Nephron (organoid): ENCODE results near the gene PRKN.

Experiments used
- H3K27ac Mint-ChIP-seq, 3 experiments: 2 replicates each; pipeline ENCODE4 v1.8.0; 2020; ENCODE audit warnings: mixed read lengths in 3 of 3, mild to moderate bottlenecking in 2 of 3, moderate library complexity in 1 of 3
- H3K27me3 Mint-ChIP-seq: 2 replicates; pipeline ENCODE4 v1.8.0; 2021; ENCODE audit warnings: low read depth, mild to moderate bottlenecking, moderate library complexity, mixed read lengths
- H3K36me3 Mint-ChIP-seq: 2 replicates; pipeline ENCODE4 v1.8.0; 2020; ENCODE audit warnings: low read depth, mixed read lengths
- H3K4me1 Mint-ChIP-seq: 2 replicates; pipeline ENCODE4 v1.8.0; 2020; ENCODE audit warnings: mixed read lengths
- H3K4me3 Mint-ChIP-seq, 3 experiments: 2 replicates each; pipeline ENCODE4 v1.8.0; 2020; ENCODE audit warnings: mild to moderate bottlenecking in 3 of 3, mixed read lengths in 3 of 3, moderate library complexity in 2 of 3
- H3K9me3 Mint-ChIP-seq: 2 replicates; pipeline ENCODE4 v1.8.0; 2020; ENCODE audit warnings: mixed read lengths
- TF ChIP-seq, protein P1 (sequence below), 3 experiments: fragments of 200-600 bp; sonication (generic); IDR thresholded peaks; one replicate each; pipeline ENCODE4 v1.5.0; 2021; ENCODE audit warnings: antibody characterized with exemption in 3 of 3; ENCODE audit not compliant: unreplicated experiment in 3 of 3

PRKN gene

DNA sequence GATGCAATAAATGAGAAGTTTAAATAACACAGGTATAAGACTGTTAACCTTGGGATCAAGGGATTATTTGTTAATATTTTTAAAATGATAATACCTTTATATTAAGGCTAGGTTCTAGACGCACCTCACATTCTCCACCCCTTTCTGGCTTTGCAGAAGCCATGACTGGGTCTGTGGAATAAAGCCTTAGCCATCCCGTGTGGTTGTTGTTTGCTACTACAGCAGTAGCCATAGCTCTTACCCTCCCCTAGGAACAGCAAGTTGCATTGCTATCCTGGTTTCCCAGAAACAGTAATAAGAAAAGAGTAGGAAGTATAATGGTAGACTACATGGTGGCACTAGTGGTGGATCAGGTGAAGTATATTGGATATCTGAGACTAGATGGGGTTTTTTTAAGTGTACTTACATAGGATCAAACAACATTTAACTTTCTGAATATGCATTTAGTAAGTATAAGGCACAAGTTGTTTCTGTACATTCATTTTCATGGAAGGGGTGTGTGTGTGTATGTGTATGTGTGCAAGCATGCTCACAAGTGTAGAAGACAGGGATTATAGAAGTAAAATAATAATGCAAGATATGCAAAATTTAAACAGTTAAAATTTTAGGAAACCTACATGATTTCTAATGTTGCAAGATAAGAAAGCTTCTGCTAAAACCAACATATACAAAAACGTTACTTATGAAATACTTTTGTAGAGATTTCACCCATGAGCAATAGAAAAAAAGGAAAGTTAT lies 384.2 kb downstream of the PRKN start:
- H3K27me3 Mint-ChIP-seq = no peaks in the 10 kb centered on the region
- no peak overlapping the region for H3K27ac Mint-ChIP-seq
- H3K9me3 Mint-ChIP-seq = peaks cover 8% of the 10 kb centered on the region
- no peak overlapping the region for H3K4me3 Mint-ChIP-seq
- peaks cover 5% of the 10 kb centered on the region for H3K4me1 Mint-ChIP-seq
- no peaks in the 10 kb centered on the region for H3K36me3 Mint-ChIP-seq
- TF ChIP-seq, protein P1, sequence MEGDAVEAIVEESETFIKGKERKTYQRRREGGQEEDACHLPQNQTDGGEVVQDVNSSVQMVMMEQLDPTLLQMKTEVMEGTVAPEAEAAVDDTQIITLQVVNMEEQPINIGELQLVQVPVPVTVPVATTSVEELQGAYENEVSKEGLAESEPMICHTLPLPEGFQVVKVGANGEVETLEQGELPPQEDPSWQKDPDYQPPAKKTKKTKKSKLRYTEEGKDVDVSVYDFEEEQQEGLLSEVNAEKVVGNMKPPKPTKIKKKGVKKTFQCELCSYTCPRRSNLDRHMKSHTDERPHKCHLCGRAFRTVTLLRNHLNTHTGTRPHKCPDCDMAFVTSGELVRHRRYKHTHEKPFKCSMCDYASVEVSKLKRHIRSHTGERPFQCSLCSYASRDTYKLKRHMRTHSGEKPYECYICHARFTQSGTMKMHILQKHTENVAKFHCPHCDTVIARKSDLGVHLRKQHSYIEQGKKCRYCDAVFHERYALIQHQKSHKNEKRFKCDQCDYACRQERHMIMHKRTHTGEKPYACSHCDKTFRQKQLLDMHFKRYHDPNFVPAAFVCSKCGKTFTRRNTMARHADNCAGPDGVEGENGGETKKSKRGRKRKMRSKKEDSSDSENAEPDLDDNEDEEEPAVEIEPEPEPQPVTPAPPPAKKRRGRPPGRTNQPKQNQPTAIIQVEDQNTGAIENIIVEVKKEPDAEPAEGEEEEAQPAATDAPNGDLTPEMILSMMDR (IDR thresholded peaks at IDR 0.05; ENCODE audit: unreplicated experiment in 3 of 3) = no peak

DNA sequence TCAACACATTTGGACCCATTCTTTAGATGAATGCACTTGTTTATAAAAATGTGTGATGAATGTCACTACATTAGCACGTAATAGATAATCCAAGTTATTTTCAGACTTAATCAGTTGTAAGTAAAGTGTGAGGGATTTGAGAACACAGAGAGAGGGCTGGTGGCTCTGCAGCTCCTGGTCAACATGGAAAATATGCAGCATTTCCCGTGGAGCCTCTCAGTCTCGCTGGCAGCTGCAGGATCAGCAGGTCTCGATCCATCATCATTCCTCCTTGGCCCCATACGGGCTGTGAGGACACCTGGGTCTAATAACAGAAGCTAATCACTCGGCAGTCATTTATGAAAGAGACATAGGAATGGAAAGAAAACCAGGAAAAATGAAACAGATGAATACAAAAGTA lies 390.2 kb downstream of the PRKN start:
- H3K36me3 Mint-ChIP-seq = no peaks in the 10 kb centered on the region
- TF ChIP-seq, protein P1 (IDR thresholded peaks at IDR 0.05; ENCODE audit: unreplicated experiment in 3 of 3) = no peak
- H3K4me1 Mint-ChIP-seq = no peaks in the 10 kb centered on the region
- no peak overlapping the region for H3K4me3 Mint-ChIP-seq
- H3K27ac Mint-ChIP-seq = no peak overlapping the region
- no peaks in the 10 kb centered on the region for H3K27me3 Mint-ChIP-seq
- peaks cover 17% of the 10 kb centered on the region for H3K9me3 Mint-ChIP-seq

DNA sequence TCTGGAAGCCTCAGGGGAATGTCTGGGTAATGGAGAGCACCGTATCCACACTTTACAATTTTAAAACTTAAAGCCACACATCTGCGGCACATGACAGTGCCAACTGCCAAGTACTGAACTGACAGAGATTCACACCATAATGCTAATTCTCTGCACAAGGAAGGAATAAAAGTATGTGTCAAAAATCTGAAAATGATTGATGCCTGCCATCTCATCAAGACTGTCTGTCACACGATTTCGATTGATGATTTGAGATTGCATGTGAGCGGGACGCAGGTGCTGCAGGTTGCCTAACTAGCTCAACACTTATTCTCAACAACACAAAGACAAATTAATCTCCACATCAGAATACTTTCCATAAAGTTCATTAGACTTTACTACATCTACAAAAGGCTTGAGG lies 391.2 kb downstream of the PRKN start:
- TF ChIP-seq, protein P1 (IDR thresholded peaks at IDR 0.05; ENCODE audit: unreplicated experiment in 3 of 3) = no peak
- H3K27me3 Mint-ChIP-seq = no peaks in the 10 kb centered on the region
- H3K36me3 Mint-ChIP-seq = no peaks in the 10 kb centered on the region
- peaks cover 17% of the 10 kb centered on the region for H3K9me3 Mint-ChIP-seq
- H3K4me1 Mint-ChIP-seq = no peaks in the 10 kb centered on the region
- H3K4me3 Mint-ChIP-seq = no peak overlapping the region
- H3K27ac Mint-ChIP-seq = no peak overlapping the region

GRCh38 chr6:162332365-162332764 lies 395.2 kb downstream of the PRKN start:
- H3K4me3 Mint-ChIP-seq = no peak overlapping the region
- H3K36me3 Mint-ChIP-seq = no peaks in the 10 kb centered on the region
- peaks cover 7% of the 10 kb centered on the region for H3K9me3 Mint-ChIP-seq
- H3K27ac Mint-ChIP-seq = no peak overlapping the region
- no peaks in the 10 kb centered on the region for H3K4me1 Mint-ChIP-seq
- no peaks in the 10 kb centered on the region for H3K27me3 Mint-ChIP-seq
- TF ChIP-seq, protein P1 (IDR thresholded peaks at IDR 0.05; ENCODE audit: unreplicated experiment in 3 of 3) = no peak

- peaks cover 5% of the 10 kb centered on the region for H3K9me3 Mint-ChIP-seq
Observed at GRCh38 chr6:162331911-162332310, 395.7 kb downstream of the PRKN start.

More at GRCh38 chr6:162331911-162332310, 395.7 kb downstream of the PRKN start:
- no peak overlapping the region for H3K27ac Mint-ChIP-seq
- no peaks in the 10 kb centered on the region for H3K4me1 Mint-ChIP-seq
- no peaks in the 10 kb centered on the region for H3K27me3 Mint-ChIP-seq
- no peak overlapping the region for H3K4me3 Mint-ChIP-seq
- no peaks in the 10 kb centered on the region for H3K36me3 Mint-ChIP-seq
- TF ChIP-seq, protein P1 (IDR thresholded peaks at IDR 0.05; ENCODE audit: unreplicated experiment in 3 of 3) = no peak
